Esophagus muscularis mucosa (tissue), 4 donors: ENCODE measurements around the gene DAND5. TPM values are rescaled to one million over a fixed set of nuclear protein-coding genes. Genes with fewer than 3 reads are reported as not detected.
A peak's percentile ranks its signal among the peaks of the same experiment; 100 is the strongest.

Experiments
- DNase-seq: peaks from one replicate; pipeline ENCODE4 v3.0.0-alpha.2; 2017; ENCODE audit errors: extremely low spot score
- H3K27ac ChIP-seq, 4 donors: fragments of 200-600 bp; sonication (generic); replicated peaks in 1 of 4; 1 replicate in 3 of 4; 2 replicates in 1 of 4; pipeline ENCODE4 v1.5.1; 2016 to 2019; ENCODE audit warnings: mild to moderate bottlenecking in 1 of 4
- H3K27me3 ChIP-seq, 4 donors: fragments of 200-600 bp; sonication (generic); one replicate each; pipeline versions ENCODE4 v1.5.1 to v1.6.0; 2016 to 2019
- H3K36me3 ChIP-seq, 4 donors: fragments of 200-600 bp; sonication (generic); one replicate each; pipeline ENCODE4 v1.5.1; 2016 to 2019
- H3K4me1 ChIP-seq, 4 donors: fragments of 200-600 bp; sonication (generic); one replicate each; pipeline ENCODE4 v1.5.1; 2016 to 2019
- H3K4me3 ChIP-seq, 4 donors: fragments of 200-600 bp; sonication (generic); 1 replicate in 2 of 4; 2 replicates in 2 of 4; pipeline ENCODE4 v1.5.1; 2016 to 2019; ENCODE audit warnings: mild to moderate bottlenecking in 4 of 4, moderate library complexity in 1 of 4
- H3K9me3 ChIP-seq, 4 donors: fragments of 200-600 bp; sonication (generic); 1 replicate in 3 of 4; 2 replicates in 1 of 4; pipeline ENCODE4 v1.5.1; 2016 to 2019
- CTCF ChIP-seq, 3 experiments: fragments of 200-600 bp in 2 of 3; fragments of 450-650 bp in 1 of 3; sonication (generic) in 2 of 3; IDR thresholded peaks; one replicate each; pipeline ENCODE4 v1.5.1; 2017 to 2019; ENCODE audit warnings: antibody characterized with exemption in 3 of 3, mild to moderate bottlenecking in 2 of 3, moderate library complexity in 1 of 3
- EP300 ChIP-seq: sonication (generic); formaldehyde crosslinking; IDR thresholded peaks from one replicate; pipeline ENCODE4 v1.6.1; 2017; ENCODE audit warnings: antibody characterized with exemption
- POLR2A ChIP-seq: fragments of 450-650 bp; IDR thresholded peaks from one replicate; pipeline ENCODE4 v1.6.1; 2017; ENCODE audit warnings: antibody characterized with exemption, moderate library complexity, mild to moderate bottlenecking, low read depth
- POLR2AphosphoS5 ChIP-seq, 2 donors: sonication (generic); formaldehyde crosslinking; IDR thresholded peaks; one replicate each; pipeline ENCODE4 v1.6.1; 2017; ENCODE audit warnings: antibody characterized with exemption in 2 of 2
- WGBS: methylation state at CpG from one replicate; pipeline ENCODE4 v1.1.5; 2018; 5-methylcytosine and 5-hydroxymethylcytosine counted together
- intact Hi-C: fragments of 100-400 bp; cut with DNase I; formaldehyde crosslinking; loops from one replicate; pipeline ENCODE4 v1.15.1; 2023
- total RNA-seq, 4 donors: library from RNA; depleted of rRNA; stranded (reverse); fragments of >200 nt; gene quantifications; one replicate each; pipeline versions ENCODE4 v1.1.0 to v1.2.1, GENCODE V29; 2016

The DAND5 gene
- total RNA-seq, 4 donors from 2014 or later: 0.19 to 0.83 (median 0.29) TPM; not detected in 1

- H3K27ac ChIP-seq: no peak overlapping the region
- H3K4me1 ChIP-seq: peaks cover 47 to 57% (median 56%) of the 10 kb centered on the region in 4 donors
- WGBS: 67% methylated on average over 7 of the region's 7 CpGs
- H3K4me3 ChIP-seq: no peak overlapping the region
- TF ChIP-seq POLR2AphosphoS5 (IDR thresholded peaks at IDR 0.05) (no peak), CTCF (IDR thresholded peaks at IDR 0.05) (no peak), EP300 (no peak)
- H3K36me3 ChIP-seq: peaks cover 18 to 20% (median 20%) of the 10 kb centered on the region in 4 donors
- H3K27me3 ChIP-seq: no peaks in the 10 kb centered on the region
- no peak for DNase-seq
- intact Hi-C loops: no loop called here
- H3K9me3 ChIP-seq: no peaks in the 10 kb centered on the region
These were observed 32.8 kb upstream of the DAND5 start for GRCh38 chr19:12936582-12936981.

DNA sequence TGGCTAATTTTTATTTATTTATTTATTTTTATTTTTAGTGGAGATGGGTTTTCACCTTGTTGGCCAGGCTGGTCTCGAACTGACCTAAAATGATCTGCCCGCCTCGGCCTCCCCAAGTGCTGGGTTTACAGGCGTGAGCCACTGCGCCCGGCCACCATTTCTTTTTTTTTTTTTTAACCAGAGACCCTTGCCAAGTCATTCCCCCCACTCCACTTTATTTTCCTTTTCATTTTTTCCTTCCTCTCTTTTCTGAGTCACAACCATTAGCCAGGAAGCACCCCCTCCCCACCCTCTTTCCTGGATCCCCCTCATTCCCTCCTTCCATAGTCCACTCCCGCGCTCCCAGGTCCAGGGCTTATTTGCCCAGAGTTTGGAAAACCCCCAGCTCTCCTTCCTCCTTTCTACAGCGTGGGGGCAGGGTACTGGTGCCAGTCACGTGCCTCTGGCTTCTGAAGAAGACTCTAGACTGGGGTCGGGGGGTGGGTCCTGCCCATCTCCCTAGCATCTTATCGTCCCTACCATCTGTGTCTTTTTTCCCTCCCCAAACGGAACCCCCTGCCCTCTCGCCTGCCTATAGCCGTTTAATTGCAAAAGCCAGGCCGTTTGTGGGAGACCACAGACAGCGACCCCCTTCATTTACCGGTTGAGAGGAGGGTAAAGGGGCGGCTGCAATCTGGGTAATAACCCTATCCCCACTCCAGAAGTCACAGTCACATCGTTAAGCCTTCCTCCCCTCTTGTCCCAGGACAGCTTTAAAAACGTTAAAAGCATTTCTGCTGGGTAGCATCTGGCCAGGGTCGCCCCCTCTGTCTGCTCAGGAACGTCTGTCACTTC, 32.1 kb upstream of the DAND5 start:
- Histone ChIP-seq H3K36me3 (peaks cover 25 to 27% (median 26%) of the 10 kb centered on the region in 4 donors), H3K9me3 (no peaks in the 10 kb centered on the region), H3K27ac (peak overlapping the region; percentile 22 to 96 (median 78)), H3K4me1 (peaks cover 47 to 57% (median 56%) of the 10 kb centered on the region in 4 donors), H3K4me3 (peak overlapping the region; percentile 78 to 99 (median 88)), H3K27me3 (no peaks in the 10 kb centered on the region)
- intact Hi-C loops: no loop called here
- DNase-seq: no peak
- TF ChIP-seq CTCF (IDR thresholded peaks at IDR 0.05): no peak
- WGBS: 30% methylated on average over 23 of the region's 23 CpGs

DNA sequence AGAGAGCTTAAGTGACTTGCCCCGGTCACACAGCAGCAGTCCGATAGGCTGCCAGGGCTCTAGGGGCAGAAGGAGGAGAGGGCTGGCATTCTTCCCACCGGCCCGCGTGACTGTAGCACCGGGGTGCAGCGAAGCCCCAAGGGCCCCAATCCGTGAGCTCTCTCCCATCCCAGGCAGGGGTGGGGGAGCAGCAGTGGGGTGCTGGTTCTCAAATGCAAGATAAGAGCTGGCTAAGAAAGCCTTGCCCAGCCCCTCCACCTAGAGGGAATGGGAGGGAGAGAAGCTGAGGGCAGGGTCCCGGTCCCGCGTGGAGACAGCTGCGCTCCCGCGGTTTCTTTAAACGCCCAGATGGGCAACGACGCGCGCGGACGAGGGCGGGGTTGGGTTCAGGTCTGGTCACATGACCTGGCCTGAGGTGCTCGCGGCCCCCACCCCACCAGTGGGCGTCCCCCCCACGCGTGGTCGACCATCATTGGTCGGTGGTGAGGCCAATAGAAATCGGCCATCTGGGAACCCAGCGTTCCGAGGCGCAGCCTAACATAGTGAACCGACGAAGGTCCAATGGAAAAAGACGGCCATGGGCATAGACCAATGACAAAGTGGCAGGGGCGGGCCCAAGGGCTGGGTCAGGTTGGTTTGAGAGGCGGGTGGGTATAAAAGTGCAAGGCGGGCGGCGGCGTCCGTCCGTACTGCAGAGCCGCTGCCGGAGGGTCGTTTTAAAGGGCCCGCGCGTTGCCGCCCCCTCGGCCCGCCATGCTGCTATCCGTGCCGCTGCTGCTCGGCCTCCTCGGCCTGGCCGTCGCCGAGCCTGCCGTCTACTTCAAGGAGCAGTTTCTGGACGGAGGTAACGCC, 31.2 kb upstream of the DAND5 start, which contains the start of gene CALR:
Gene CALR (plus strand): TSS at position 683 of the 852 bp plus-strand sequence. CDS start 71 bp downstream, at position 754.
- intact Hi-C loops: no loop called here
- H3K36me3 ChIP-seq: peaks cover 34 to 36% (median 34%) of the 10 kb centered on the region in 4 donors
- H3K27me3 ChIP-seq: no peaks in the 10 kb centered on the region
- H3K27ac ChIP-seq: peak within 1 kb of the TSS; percentile 88 to 96 (median 93)
- 0% methylated on average over 2 of the region's 63 CpGs for WGBS
- peaks cover 44 to 57% (median 54%) of the 10 kb centered on the region in 4 donors for H3K4me1 ChIP-seq
- no peaks in the 10 kb centered on the region for H3K9me3 ChIP-seq
- peak within 1 kb of the TSS; percentile 78 to 99 (median 88) for H3K4me3 ChIP-seq
- TF ChIP-seq EP300 (no peak), POLR2AphosphoS5 (IDR thresholded peaks at IDR 0.05) (peak; percentile 99 to 100), CTCF (IDR thresholded peaks at IDR 0.05) (no peak), POLR2A (peak; percentile 98)
- DNase-seq: peak; percentile 100

DNA sequence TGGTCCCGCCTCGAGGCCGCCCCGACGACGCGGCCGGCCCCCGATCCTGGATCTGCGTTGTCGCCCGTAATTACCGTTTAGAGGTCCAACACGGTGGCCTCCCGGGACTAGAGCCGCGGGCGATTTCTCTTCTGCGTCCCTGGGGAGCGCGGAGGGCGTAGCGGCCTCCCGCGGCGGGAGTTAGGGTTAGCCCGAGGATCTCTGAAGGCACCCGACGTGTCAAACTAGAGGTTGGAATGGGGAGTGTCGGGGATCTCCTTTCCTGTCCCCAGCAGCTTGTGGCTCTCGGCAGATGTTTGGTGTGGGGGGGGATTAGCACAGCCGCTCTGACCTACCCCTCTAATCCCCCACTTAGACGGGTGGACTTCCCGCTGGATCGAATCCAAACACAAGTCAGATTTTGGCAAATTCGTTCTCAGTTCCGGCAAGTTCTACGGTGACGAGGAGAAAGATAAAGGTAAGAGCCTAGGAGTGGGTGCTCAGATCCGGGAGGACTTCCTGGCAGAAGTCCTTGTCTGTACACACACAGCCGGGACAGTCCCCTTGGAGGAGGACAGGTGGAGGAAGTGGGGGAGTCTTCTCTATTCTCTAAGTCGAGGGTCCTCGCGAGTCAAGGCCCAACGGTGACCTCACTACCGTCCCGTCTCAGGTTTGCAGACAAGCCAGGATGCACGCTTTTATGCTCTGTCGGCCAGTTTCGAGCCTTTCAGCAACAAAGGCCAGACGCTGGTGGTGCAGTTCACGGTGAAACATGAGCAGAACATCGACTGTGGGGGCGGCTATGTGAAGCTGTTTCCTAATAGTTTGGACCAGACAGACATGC, 30.4 kb upstream of the DAND5 start:
- H3K27ac ChIP-seq: peak overlapping the region; percentile 88 to 96 (median 93)
- peak overlapping the region; percentile 78 to 99 (median 88) for H3K4me3 ChIP-seq
- TF ChIP-seq CTCF (IDR thresholded peaks at IDR 0.05) (peak in 2 of 3 experiments; percentile 7 to 40), POLR2A (no peak)
- peaks cover 45 to 62% (median 55%) of the 10 kb centered on the region in 4 donors for H3K4me1 ChIP-seq
- WGBS: under 1% methylated on average over 21 of the region's 54 CpGs
- H3K9me3 ChIP-seq: no peaks in the 10 kb centered on the region
- no peaks in the 10 kb centered on the region for H3K27me3 ChIP-seq
- peaks cover 42 to 44% (median 42%) of the 10 kb centered on the region in 4 donors for H3K36me3 ChIP-seq
- no peak for DNase-seq
- intact Hi-C loops: no loop called here
